ENCODE results near the gene PTPRM.

PTPRM gene

GRCh38 chr18:8065284-8065683 is 498.2 kb downstream of the PTPRM start:
- DNase-seq: no peak

DNA sequence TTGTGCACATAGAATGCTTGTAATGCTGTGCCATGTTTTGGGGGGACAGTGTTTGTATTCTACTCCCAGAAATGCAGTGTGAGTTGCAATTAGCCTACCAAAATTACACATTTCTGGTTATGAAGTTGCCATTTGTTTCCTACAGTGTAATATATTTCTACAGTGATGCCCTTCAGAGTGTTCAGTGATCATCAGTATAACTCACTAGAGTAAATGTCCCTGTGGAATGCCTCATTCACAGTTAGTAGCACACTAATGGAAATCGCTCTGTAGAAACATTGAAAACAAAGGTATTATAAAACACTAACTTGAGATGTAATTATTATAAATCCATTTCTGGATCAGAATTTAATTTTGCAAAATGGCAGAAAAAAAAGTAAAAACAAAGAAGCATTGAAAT is 498.7 kb downstream of the PTPRM start:
- DNase-seq: no peak

GRCh38 chr18:8069708-8070107 is 502.6 kb downstream of the PTPRM start:
- DNase-seq: no peak

DNA sequence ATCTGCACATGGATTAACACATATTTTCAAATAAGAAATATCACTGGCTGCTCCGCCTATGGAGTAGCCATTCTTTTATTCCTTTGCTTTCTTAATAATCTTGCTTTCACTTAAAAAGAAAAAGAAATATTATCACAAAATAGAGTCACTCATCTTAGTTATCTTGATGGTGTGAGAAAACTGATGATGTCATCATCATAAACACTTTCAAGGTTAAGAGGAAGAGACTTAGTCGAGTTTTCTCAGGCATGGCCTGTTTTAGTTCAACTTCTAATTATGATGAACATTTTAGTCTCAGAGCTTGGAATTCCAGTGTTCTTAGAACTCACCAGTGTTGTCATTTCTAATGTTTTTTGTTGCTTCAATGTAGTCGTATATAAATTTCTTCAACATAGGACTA is 506.1 kb downstream of the PTPRM start:
- no peak for DNase-seq

DNA sequence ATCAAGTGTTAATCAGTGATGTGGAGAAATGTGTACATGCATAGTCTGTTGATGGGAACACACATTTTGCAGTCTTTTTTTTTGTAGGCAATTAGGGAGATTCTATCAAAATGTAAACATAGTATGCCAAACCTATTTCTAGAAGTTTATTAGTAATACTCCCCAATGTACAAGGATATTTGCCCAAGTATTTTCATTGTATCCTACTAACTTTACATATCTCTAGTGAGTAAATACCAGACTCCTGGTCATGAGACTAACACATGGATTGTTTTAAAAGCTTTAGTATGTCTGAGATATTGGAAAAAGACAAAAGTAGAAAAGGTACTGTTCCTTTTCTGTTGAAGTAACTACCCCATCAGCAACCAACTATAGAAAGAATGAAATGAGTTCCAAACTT is 513.0 kb downstream of the PTPRM start:
- DNase-seq: no peak

GRCh38 chr18:8081267-8081666 is 514.2 kb downstream of the PTPRM start:
- no peak for DNase-seq

DNA sequence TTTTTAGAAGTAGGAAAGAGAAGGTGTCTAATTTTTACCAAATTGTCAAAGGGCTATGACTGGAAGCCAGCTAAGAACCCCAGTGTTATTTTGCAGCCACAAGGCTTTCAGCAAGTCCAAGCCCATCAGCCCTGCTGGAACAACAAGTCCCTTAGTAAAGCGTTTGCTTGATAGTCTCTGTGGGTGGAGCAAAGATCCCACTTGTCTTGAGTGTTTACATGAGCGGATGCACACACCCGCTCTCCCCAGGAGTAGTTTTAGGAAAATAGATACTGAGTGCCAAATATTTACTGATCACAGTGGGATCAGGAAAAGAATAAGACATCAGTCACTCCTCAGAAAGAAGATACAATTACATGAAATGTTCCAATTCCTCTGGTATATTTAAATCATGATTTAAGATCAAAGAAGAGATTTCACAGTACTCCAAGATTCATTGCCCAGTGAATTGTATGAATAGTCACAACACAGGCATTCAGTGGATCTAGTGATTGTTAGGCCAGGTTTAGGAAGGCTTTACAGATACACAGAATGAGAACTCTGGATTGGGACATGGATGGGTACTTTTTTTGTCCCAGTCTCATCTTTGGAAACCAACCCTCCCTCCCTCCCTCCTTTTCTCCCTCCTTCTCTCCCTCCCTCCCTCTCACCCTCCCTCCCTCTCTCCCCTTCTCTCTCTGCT is 514.9 kb downstream of the PTPRM start:
- no peak for DNase-seq

- peak; percentile 7 for DNase-seq
These were observed 517.0 kb downstream of the PTPRM start for GRCh38 chr18:8084160-8084559.

GRCh38 chr18:8088626-8089025 is 521.5 kb downstream of the PTPRM start:
- DNase-seq: no peak

- no peak for DNase-seq
These were observed 523.9 kb downstream of the PTPRM start for GRCh38 chr18:8091035-8091434.

GRCh38 chr18:8095947-8096570 is 528.9 kb downstream of the PTPRM start:
- DNase-seq: no peak

DNA sequence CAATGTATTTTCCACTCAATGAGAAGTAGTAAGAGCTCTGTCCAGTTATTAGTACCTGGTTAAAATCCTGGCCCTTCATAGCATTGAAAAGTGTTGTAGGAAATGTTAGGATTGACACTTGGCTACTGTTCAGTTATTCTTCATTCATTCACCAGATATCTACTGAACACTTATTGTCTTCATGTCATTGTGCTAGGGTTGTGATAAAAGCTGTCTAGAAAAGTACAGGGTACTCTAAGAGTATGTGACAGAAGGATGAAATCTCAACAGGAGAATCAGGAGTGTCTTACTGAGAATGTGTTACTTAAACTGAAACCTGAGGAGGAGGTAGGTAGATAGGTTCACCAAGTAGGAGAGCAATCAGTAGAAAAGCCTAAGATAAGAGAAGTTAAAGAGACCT is 530.3 kb downstream of the PTPRM start:
- no peak for DNase-seq

GRCh38 chr18:8097927-8098326 is 530.8 kb downstream of the PTPRM start:
- no peak for DNase-seq

- no peak for DNase-seq
These were observed 539.5 kb downstream of the PTPRM start for GRCh38 chr18:8106603-8107002.

- DNase-seq: no peak
These were observed 540.3 kb downstream of the PTPRM start for GRCh38 chr18:8107426-8107825.

DNA sequence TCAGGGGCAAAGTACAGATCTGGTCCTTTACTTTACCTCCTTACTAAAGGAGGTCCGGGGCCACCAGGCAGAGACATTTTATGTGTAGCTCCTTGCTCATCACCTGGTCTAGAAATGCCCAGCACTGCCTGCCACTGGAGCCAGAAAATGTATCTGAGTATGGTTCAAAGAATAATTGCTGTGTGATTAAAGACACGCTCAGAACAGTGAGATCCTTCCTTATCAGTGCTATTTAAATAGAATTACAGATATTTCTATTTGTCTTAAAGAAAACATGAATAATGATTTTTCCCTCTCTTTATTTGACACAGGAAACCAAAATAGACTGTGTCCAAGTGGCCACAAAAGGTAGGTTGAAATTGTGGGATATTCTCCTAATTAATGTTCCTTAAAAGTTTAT is 547.4 kb downstream of the PTPRM start:
- DNase-seq: no peak

GRCh38 chr18:8116341-8117005 is 549.4 kb downstream of the PTPRM start:
- DNase-seq: no peak

- DNase-seq: no peak
These were observed 549.9 kb downstream of the PTPRM start for GRCh38 chr18:8117006-8117371.

DNA sequence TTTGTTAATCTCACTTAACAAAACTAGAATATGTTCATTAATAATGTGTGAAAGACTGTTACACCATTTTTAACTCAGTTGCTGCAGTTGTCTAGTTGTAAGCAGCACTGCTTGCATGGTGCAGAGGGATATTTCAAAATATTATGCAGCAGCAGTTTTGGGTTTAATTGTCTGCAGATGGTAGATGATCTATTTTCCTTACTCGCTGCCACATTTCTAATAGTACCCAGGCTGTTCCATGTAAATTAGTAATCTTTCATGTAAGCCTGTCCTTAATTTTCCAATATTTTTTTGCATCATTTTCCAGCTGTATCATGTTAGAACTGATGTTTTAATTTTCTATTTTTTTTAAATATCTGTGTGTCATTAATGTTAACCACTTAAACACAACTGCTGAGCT is 554.0 kb downstream of the PTPRM start:
- DNase-seq: no peak

GRCh38 chr18:8121942-8122480 is 554.9 kb downstream of the PTPRM start:
- no peak for DNase-seq

GRCh38 chr18:8124232-8125146 is 557.4 kb downstream of the PTPRM start:
- no peak for DNase-seq

GRCh38 chr18:8130096-8130495 is 563.0 kb downstream of the PTPRM start:
- no peak for DNase-seq

DNA sequence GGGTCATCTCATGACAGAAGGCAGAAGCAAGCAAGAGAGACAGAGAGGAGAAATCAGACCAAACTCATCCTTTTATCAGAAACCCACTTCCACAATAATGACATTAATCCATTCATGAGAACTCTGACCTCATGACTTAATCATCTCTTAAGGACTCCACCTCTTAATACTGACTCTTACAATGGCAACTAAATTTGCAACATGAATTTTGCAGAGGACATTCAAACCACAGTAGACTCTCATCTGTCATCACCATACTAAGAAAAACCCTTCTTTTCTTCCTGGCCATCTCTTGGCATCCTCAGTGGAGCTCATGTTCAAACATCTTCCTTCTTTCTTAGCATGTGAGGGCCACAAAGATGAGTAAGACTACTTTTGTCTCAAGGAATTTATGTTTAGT is 565.9 kb downstream of the PTPRM start:
- DNase-seq: no peak

Data from activated CD4-positive, alpha-beta T cell treated with anti-CD3 and anti-CD28 coated beads, Interleukin-2, Interleukin-6, amounts not matched to agents 100 ng/mL and 50 ng/mL, durations not matched to agents 16 hours and 8 hours (primary cell).